ENCODE data around the gene EDN2.
A peak's percentile ranks its signal among the peaks of the same experiment; 100 is the strongest.

The EDN2 gene

DNA sequence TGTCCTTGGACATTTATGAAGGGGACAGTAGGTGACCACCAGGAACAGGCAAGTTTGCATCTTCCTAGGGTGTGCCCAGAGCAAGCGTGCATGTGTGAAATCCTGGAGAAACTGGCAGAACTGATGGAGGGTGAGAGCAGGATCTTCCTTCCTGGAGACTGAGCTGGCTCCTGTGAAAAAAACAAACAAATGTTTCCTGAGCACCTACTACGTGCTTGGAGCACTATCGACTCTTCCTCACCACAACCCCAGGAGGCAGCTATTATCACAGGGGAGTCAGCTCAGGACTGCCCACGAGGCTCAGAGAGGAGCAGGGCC, 1.5 kb upstream of the EDN2 start:
- TF ChIP-seq, protein P1, sequence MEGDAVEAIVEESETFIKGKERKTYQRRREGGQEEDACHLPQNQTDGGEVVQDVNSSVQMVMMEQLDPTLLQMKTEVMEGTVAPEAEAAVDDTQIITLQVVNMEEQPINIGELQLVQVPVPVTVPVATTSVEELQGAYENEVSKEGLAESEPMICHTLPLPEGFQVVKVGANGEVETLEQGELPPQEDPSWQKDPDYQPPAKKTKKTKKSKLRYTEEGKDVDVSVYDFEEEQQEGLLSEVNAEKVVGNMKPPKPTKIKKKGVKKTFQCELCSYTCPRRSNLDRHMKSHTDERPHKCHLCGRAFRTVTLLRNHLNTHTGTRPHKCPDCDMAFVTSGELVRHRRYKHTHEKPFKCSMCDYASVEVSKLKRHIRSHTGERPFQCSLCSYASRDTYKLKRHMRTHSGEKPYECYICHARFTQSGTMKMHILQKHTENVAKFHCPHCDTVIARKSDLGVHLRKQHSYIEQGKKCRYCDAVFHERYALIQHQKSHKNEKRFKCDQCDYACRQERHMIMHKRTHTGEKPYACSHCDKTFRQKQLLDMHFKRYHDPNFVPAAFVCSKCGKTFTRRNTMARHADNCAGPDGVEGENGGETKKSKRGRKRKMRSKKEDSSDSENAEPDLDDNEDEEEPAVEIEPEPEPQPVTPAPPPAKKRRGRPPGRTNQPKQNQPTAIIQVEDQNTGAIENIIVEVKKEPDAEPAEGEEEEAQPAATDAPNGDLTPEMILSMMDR (IDR thresholded peaks at IDR 0.05; ENCODE audit: low read length, missing control alignments) = no peak

DNA sequence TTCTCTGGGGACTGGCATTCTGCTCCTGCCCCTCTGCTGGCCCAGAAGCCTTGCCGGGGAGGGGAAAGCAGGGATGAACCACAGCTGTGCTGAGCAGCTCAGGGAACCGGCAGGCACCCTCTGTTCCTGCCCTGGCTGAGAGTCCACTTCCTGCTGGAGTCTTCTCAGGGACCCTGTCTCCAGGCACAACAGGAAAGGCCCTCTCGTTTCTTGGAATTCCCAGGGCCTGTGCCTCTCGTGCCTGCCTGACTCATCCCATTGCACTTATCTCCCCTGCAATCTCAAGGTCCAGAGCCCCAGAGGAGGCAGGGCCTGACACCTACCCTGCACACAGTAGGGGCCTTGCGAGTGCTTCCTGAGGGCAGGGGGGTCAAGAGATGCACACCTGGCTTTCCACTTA, 1.1 kb upstream of the EDN2 start:
- TF ChIP-seq, protein P1 (IDR thresholded peaks at IDR 0.05; ENCODE audit: low read length, missing control alignments) = no peak
- peak; percentile 60 for DNase-seq (ENCODE audit: low read depth)
- no peak overlapping the region for H3K4me3 ChIP-seq (replicated peaks; ENCODE audit: low read depth, low read length)

More for the DNA sequence above, 1.5 kb upstream of the EDN2 start:
- no peak for DNase-seq (ENCODE audit: low read depth)
- no peak overlapping the region for H3K4me3 ChIP-seq (replicated peaks; ENCODE audit: low read depth, low read length)

DNA sequence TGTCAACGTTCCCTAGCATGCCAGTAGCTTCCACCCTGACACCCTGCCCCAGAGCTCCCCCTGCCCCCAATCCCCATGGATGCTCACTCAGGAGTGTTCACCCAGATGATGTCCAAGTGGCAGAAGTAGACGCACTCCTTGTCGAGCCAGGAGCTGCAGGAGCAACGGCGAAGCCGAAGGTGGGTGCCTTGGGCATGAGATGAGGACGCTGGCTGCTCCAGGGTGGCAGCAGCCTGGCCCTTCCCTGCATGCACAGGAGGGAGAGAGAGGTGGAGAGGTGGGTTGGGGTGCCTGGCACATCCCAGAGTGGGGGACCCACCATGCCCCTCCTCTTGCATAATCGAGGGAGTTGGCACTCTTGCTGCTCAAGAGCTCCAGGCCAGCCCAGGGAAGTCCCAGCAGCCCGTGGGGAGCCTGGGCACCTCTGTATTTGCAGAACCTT, 502 bp downstream of the EDN2 start:
- DNase-seq (ENCODE audit: low read depth) = no peak
- no peak overlapping the region for H3K4me3 ChIP-seq (replicated peaks; ENCODE audit: low read depth, low read length)
- TF ChIP-seq, protein P1 (IDR thresholded peaks at IDR 0.05; ENCODE audit: low read length, missing control alignments) = no peak

DNA sequence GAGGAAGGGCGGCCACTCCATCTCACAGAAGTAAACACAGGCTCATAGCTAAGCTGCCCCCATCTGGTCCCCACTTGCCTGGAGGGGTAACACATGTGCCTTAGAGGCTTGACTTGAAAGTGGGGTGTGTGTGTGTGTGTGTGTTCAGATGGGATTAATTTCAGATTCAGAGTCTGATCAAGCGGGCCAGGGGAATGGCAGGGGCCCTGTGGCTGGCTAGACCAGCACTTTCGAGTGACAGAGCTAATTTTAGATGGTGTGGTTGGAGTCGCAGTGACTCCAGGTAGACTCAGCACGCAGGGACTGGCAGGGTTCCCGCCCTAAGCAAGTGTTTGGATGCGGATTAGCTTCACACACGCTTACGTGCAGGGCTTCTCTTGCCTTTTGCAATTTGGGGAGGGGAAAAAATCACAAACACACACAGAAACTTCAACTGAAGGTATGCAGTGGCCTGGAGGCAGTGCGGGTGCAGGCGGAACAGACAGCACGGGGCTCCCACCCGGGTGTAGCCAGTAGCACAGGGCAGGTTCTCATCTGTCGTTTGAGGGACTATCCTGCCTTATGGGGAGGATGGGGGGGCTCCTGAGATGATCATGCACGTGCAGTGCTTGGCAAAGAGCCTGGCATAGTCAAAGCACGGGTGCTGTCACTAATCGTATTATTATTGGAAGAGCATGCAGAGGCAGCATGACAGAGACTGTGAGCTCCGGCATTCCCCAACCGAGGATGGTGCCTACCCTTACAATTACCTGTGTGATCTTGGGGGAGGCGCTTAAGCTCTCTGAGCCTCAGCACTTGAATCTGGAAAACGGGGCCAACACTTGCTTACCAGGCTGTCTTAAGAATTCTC, 1.3 kb downstream of the EDN2 start:
- TF ChIP-seq, protein P1 (IDR thresholded peaks at IDR 0.05; ENCODE audit: low read length, missing control alignments) = no peak
- no peak overlapping the region for H3K4me3 ChIP-seq (replicated peaks; ENCODE audit: low read depth, low read length)
- no peak for DNase-seq (ENCODE audit: low read depth)

DNA sequence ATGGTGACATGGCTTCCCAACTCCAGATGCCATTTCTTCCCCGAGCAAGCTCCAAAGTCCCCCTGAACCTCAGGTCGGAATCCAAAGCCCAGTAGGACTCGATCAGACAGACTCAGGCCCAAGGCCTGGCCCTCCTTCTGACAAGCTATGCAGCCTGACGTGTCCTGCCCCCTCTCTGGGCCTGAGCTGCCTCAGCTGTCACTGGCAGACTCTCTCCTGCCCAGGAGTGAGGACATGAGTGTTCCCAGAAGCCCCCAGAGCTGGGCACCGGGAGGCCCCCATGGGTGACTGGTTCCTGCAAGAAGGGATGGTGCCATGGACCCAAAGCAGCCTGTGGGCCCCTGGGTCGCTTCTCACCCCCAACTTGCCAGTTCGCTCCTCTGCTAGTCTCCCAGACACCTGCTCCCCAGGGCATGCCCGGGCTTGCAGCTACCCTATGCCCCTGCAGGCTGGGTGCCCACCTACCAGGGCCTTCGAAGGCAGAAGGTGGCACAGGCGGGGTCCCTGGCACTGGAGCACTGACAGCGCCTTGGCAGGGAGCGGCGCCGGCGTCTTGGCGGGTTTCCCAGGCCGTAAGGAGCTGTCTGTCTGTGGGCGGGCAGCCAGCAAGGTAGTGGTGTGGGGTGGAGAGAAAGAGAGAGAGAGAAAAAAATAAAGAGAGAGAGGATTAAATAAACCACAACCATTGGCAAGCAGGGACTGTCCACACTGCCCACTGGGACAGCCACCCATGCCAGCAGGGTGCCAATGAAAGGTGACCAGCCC, 2.3 kb downstream of the EDN2 start:
- TF ChIP-seq, protein P1 (IDR thresholded peaks at IDR 0.05; ENCODE audit: low read length, missing control alignments) = no peak
- peak; percentile 34 for DNase-seq (ENCODE audit: low read depth)
- no peak overlapping the region for H3K4me3 ChIP-seq (replicated peaks; ENCODE audit: low read depth, low read length)

DNA sequence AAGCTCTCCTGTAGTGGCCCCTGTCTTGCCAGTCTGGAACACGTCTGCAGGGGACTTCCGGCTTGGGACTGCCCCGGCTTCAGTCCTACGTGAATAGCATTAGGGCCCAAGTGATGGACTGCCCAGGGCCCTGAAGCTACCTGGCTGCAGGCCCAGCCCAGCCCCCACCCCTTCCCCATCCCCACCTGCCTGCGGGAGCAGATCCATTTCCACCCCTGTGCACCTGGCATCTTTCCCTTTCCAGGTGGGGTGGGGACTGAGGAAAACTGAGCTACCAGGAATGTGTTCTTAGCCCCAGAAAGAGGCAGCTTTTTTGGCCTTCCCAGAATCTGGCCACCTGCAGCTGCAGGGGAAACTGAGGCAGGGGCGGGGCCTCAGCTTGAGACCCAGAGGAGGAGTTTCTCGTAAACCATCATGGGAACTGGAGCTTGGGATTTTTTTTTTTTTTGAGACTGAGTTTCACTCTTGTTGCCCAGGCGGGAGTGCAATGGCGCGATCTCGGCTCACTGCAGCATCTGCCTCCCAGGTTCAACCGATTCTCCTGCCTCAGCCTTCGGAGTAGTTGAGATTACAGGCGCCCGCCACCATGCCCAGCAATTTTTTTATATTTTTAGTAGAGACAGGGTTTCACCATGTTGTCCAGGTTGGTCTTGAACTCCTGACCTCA, 3.2 kb downstream of the EDN2 start:
- TF ChIP-seq, protein P1 (IDR thresholded peaks at IDR 0.05; ENCODE audit: low read length, missing control alignments) = no peak
- no peak for DNase-seq (ENCODE audit: low read depth)
- H3K4me3 ChIP-seq (replicated peaks; ENCODE audit: low read depth, low read length) = no peak overlapping the region
